Measurements from ENCODE around the gene MOB3A.

Gene MOB3A

GRCh38 chr19:2046046-2046907, 49.8 kb downstream of the MOB3A start:
- DNase-seq (ENCODE audit: low read depth in 2 of 2) = no peak

GRCh38 chr19:2045501-2046045, 50.6 kb downstream of the MOB3A start:
- no peak for DNase-seq (ENCODE audit: low read depth in 2 of 2)

GRCh38 chr19:2044709-2045500, 51.2 kb downstream of the MOB3A start:
- DNase-seq (ENCODE audit: low read depth in 2 of 2) = no peak

- no peak for DNase-seq (ENCODE audit: low read depth in 2 of 2)
These were observed 52.0 kb downstream of the MOB3A start for GRCh38 chr19:2043961-2044708.

- no peak for DNase-seq (ENCODE audit: low read depth in 2 of 2)
These were observed 52.9 kb downstream of the MOB3A start for GRCh38 chr19:2043251-2043641.

GRCh38 chr19:2042485-2043250, 53.5 kb downstream of the MOB3A start:
- DNase-seq (ENCODE audit: low read depth in 2 of 2) = no peak

- DNase-seq (ENCODE audit: low read depth in 2 of 2) = peak; percentile 98 to 99
These were observed 54.2 kb downstream of the MOB3A start for GRCh38 chr19:2041683-2042484.

GRCh38 chr19:2041433-2041682, 54.8 kb downstream of the MOB3A start:
- no peak for DNase-seq (ENCODE audit: low read depth in 2 of 2)

GRCh38 chr19:2040647-2041432, 55.3 kb downstream of the MOB3A start:
- DNase-seq (ENCODE audit: low read depth in 2 of 2) = no peak

GRCh38 chr19:2039959-2040646, 56.0 kb downstream of the MOB3A start:
- DNase-seq (ENCODE audit: low read depth in 2 of 2) = no peak

- DNase-seq (ENCODE audit: low read depth in 2 of 2) = no peak
These were observed 56.8 kb downstream of the MOB3A start for GRCh38 chr19:2039089-2039958.

- no peak for DNase-seq (ENCODE audit: low read depth in 2 of 2)
These were observed 57.6 kb downstream of the MOB3A start for GRCh38 chr19:2038284-2039088.

- DNase-seq (ENCODE audit: low read depth in 2 of 2) = no peak
These were observed 58.4 kb downstream of the MOB3A start for GRCh38 chr19:2037651-2038255.

- DNase-seq (ENCODE audit: low read depth in 2 of 2) = no peak
These were observed 59.7 kb downstream of the MOB3A start for GRCh38 chr19:2036424-2036823.

- no peak for DNase-seq (ENCODE audit: low read depth in 2 of 2)
These were observed 60.5 kb downstream of the MOB3A start for GRCh38 chr19:2035590-2035991.

- no peak for DNase-seq (ENCODE audit: low read depth in 2 of 2)
These were observed 61.2 kb downstream of the MOB3A start for GRCh38 chr19:2034729-2035589.

Data from stimulated activated CD8-positive, alpha-beta memory T cell treated with anti-CD3 and anti-CD28 coated beads, Interleukin-15, amount 100 ng/mL, for 4 hours (primary cell).